Gastrocnemius medialis (tissue), 4 donors: ENCODE measurements around the gene SMAD3.

Source experiments
- POLR2A ChIP-seq, 2 donors: fragments of 450-650 bp; IDR thresholded peaks; one replicate each; pipeline ENCODE4 v1.6.1; 2017; ENCODE audit warnings: antibody characterized with exemption in 2 of 2, mild to moderate bottlenecking in 2 of 2, moderate library complexity in 2 of 2
- TF ChIP-seq, protein P1 (sequence below), 5 experiments: fragments of 450-650 bp in 3 of 5; fragments of 200-600 bp in 2 of 5; sonication (generic) in 2 of 5; IDR thresholded peaks in 4 of 5; conservative IDR thresholded peaks in 1 of 5; 1 replicate in 4 of 5; 2 replicates in 1 of 5; pipeline ENCODE4 v1.5.1; 2016 to 2019; ENCODE audit warnings: antibody characterized with exemption in 5 of 5, mild to moderate bottlenecking in 3 of 5, moderate library complexity in 3 of 5

DNA sequence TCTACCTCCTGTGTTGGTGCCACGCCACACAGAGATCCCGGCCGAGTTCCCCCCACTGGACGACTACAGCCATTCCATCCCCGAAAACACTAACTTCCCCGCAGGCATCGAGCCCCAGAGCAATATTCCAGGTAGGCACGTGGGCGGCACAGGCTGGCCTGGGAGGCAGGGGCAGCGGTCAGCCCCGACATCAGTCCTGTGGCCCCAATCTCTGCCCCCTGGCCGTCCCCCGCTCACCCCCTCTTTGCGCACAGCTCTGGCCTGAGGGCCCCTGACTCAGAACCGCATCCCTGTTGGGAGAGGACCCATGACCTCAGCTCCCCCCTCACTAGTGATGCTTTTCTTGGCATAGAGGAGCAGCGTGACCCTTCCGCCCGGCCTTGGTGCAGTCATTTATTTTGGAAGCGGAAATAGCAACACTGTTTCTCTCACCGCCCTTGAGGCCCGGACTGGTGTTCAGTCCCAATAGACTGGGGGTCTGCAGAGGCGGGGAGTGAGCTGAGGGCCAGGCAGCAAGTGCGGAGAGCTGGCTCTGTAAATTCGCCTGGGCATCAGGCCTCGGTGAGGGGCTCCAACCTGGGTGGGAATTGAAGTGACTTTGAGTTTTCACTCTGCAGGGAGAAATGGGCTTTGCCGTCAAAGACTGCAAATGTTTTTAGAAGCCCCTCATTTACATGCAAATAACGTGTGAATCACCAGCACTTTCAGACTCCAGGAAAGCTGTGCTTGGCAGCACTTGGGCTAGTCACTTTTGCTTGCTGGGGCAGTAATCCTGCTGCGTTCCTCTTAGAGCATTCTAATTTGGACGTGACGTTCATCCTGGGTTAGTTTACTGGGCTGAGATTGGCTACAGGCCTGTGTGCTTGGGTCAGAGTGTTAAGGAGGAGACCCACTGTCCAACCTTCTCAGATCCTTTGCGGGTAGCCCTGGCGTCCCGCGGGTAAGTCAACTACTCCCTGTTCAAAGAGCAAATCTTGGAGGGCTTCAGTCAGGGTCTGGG, 100.2 kb downstream of the SMAD3 start:
- TF ChIP-seq, protein P1, sequence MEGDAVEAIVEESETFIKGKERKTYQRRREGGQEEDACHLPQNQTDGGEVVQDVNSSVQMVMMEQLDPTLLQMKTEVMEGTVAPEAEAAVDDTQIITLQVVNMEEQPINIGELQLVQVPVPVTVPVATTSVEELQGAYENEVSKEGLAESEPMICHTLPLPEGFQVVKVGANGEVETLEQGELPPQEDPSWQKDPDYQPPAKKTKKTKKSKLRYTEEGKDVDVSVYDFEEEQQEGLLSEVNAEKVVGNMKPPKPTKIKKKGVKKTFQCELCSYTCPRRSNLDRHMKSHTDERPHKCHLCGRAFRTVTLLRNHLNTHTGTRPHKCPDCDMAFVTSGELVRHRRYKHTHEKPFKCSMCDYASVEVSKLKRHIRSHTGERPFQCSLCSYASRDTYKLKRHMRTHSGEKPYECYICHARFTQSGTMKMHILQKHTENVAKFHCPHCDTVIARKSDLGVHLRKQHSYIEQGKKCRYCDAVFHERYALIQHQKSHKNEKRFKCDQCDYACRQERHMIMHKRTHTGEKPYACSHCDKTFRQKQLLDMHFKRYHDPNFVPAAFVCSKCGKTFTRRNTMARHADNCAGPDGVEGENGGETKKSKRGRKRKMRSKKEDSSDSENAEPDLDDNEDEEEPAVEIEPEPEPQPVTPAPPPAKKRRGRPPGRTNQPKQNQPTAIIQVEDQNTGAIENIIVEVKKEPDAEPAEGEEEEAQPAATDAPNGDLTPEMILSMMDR (IDR thresholded peaks at IDR 0.05 in 4 of 5, conservative IDR thresholded peaks at IDR 0.05 in 1 of 5) = no peak
- TF ChIP-seq POLR2A (IDR thresholded peaks at IDR 0.05) = no peak
